CD4-positive, alpha-beta memory T cell (primary cell): Measurements from ENCODE around the gene CCDC102A. TPM values are rescaled to one million over a fixed set of nuclear protein-coding genes. Genes with fewer than 3 reads are reported as not detected.
A peak's percentile ranks its signal among the peaks of the same experiment; 100 is the strongest.

ENCODE experiments used
- CTCF ChIA-PET: fragments of 350-600 bp; sonication (Branson Sonifier 250); formaldehyde crosslinking; loops from one replicate; lab custom pipeline; 2021; ENCODE audit warnings: inconsistent platforms; ENCODE audit not compliant: partially characterized antibody; lab: Charles Lee
- POLR2A ChIA-PET: fragments of 350-600 bp; sonication (Branson Sonifier 250); formaldehyde crosslinking; loops from one replicate; lab custom pipeline; 2021; ENCODE audit not compliant: partially characterized antibody; lab: Charles Lee
- DNase-seq, 5 donors: peaks; one replicate each; pipeline versions ENCODE4 v3.0.0 to v3.0.0-alpha.2; 2020 to 2022; ENCODE audit warnings: mixed read lengths in 1 of 5
- H3K27ac ChIP-seq: one replicate; pipeline ENCODE4 v1.7.0; 2013; ENCODE audit warnings: low read depth, low read length
- H3K27me3 ChIP-seq: 2 replicates; pipeline ENCODE4 v1.7.0; 2013; ENCODE audit warnings: mild to moderate bottlenecking, low read length, moderate library complexity; ENCODE audit not compliant: insufficient read depth
- H3K36me3 ChIP-seq: 2 replicates; pipeline ENCODE4 v1.7.0; 2013; ENCODE audit warnings: mild to moderate bottlenecking, low read length, moderate library complexity; ENCODE audit not compliant: insufficient read depth
- H3K4me1 ChIP-seq: 2 replicates; pipeline ENCODE4 v1.7.0; 2013; ENCODE audit warnings: mild to moderate bottlenecking, low read length, moderate library complexity; ENCODE audit not compliant: insufficient read depth
- H3K4me3 ChIP-seq, 2 donors: one replicate each; pipeline ENCODE4 v1.7.0; 2013; ENCODE audit warnings: low read length in 2 of 2, mild to moderate bottlenecking in 1 of 2
- H3K9me3 ChIP-seq, 2 donors: one replicate each; pipeline ENCODE4 v1.7.0; 2013; ENCODE audit warnings: low read length in 2 of 2, control low read depth in 1 of 2; ENCODE audit not compliant: control insufficient read depth in 1 of 2
- H3K27ac Mint-ChIP-seq, 7 donors: one replicate each; pipeline ENCODE4 v1.8.0; 2020 to 2021; ENCODE audit warnings: mixed read lengths in 7 of 7, mild to moderate bottlenecking in 6 of 7, inconsistent platforms in 3 of 7, moderate library complexity in 3 of 7
- H3K27me3 Mint-ChIP-seq, 2 donors: one replicate each; pipeline ENCODE4 v1.8.0; 2020 to 2021; ENCODE audit warnings: mixed read lengths in 2 of 2
- H3K36me3 Mint-ChIP-seq, 2 donors: one replicate each; pipeline ENCODE4 v1.8.0; 2020 to 2021; ENCODE audit warnings: mixed read lengths in 2 of 2, inconsistent platforms in 1 of 2, mild to moderate bottlenecking in 1 of 2
- H3K4me1 Mint-ChIP-seq, 4 donors: one replicate each; pipeline ENCODE4 v1.8.0; 2020 to 2021; ENCODE audit warnings: mixed read lengths in 4 of 4, mild to moderate bottlenecking in 1 of 4
- H3K4me3 Mint-ChIP-seq, 8 donors: one replicate each; pipeline ENCODE4 v1.8.0; 2020 to 2021; ENCODE audit warnings: mixed read lengths in 8 of 8, mild to moderate bottlenecking in 7 of 8, moderate library complexity in 6 of 8, inconsistent platforms in 3 of 8
- H3K9me3 Mint-ChIP-seq, 8 donors: one replicate each; pipeline ENCODE4 v1.8.0; 2020 to 2021; ENCODE audit warnings: mixed read lengths in 8 of 8, mild to moderate bottlenecking in 5 of 8, inconsistent platforms in 3 of 8, moderate library complexity in 1 of 8
- intact Hi-C: fragments of 100-400 bp; cut with micrococcal nuclease; formaldehyde crosslinking; loops from one replicate; pipeline ENCODE4 v1.15.1; 2023
- polyA plus RNA-seq, 2 donors: library from polyadenylated mRNA; unstranded; fragments of 300-500 nt; fragmentation: Illumina TruSeq; gene quantifications; one replicate each; pipeline ENCODE4 v1.2.3, GENCODE V29; 2021
- total RNA-seq, 2 experiments: library from RNA; stranded (reverse); gene quantifications; one replicate each; pipeline ENCODE4 v1.2.3, GENCODE V29; 2021

The CCDC102A gene
- total and polyA plus RNA-seq, 4 experiments from 2014 or later: 1.2 to 9.9 (median 5.1) TPM

DNA sequence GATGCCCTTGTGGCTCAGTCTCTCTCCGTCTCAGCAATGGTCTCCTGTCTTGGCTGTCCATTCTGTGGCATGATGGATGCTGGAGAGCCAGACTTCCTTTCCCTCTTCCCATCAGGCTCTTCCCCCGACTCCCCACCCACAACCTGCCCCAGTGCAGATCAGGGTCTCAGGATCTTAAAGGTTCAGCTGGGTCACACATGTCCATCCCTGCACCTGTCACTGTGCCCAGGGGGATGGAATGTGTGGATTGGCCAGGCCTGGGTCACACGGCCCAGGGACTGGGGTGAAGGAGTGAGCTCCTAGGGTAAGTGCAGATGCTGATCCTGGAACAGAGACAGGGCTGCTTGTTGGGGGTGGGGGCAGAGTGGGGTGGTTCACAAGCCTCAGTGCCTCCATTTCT lies 29.1 kb upstream of the CCDC102A start:
- Mint-ChIP-seq H3K9me3 (peaks cover 0 to 11% (median 2%) of the 10 kb centered on the region in 8 donors), H3K4me1 (no peaks in the 10 kb centered on the region), H3K27me3 (peaks cover 0 to 4% of the 10 kb centered on the region in 2 donors), H3K36me3 (peaks cover 17 to 34% of the 10 kb centered on the region in 2 donors), H3K27ac (no peak overlapping the region), H3K4me3 (no peak overlapping the region)
- POLR2A ChIA-PET: no interaction called here
- Histone ChIP-seq H3K36me3 (no peaks in the 10 kb centered on the region), H3K9me3 (no peaks in the 10 kb centered on the region), H3K27me3 (no peaks in the 10 kb centered on the region), H3K27ac (no peak overlapping the region), H3K4me1 (no peaks in the 10 kb centered on the region), H3K4me3 (no peak overlapping the region)
- DNase-seq: no peak
- CTCF ChIA-PET: interaction anchor here (4.7 kb wide), 1 partner anchor 10 kb away, joined by 25 read pairs; no protein-coding TSS in a partner anchor
- intact Hi-C loops: no loop called here

GRCh38 chr16:57564571-57565270 lies 28.4 kb upstream of the CCDC102A start:
- ChIA-PET POLR2A (no interaction called here), CTCF (interaction anchor here (4.7 kb wide), 1 partner anchor 11 kb away, joined by 25 read pairs; no protein-coding TSS in a partner anchor)
- intact Hi-C loops: no loop called here
- Histone ChIP-seq H3K4me1 (no peaks in the 10 kb centered on the region), H3K9me3 (no peaks in the 10 kb centered on the region), H3K27ac (no peak overlapping the region), H3K27me3 (no peaks in the 10 kb centered on the region), H3K4me3 (no peak overlapping the region), H3K36me3 (no peaks in the 10 kb centered on the region)
- H3K27me3 Mint-ChIP-seq: peaks cover 0 to 4% of the 10 kb centered on the region in 2 donors
- H3K9me3 Mint-ChIP-seq: peaks cover 0 to 12% (median 2%) of the 10 kb centered on the region in 8 donors
- no peak for DNase-seq
- peak overlapping the region in 3 of 7 donors; percentile 18 to 41 (median 31) for H3K27ac Mint-ChIP-seq
- H3K4me3 Mint-ChIP-seq: no peak overlapping the region
- H3K4me1 Mint-ChIP-seq: no peaks in the 10 kb centered on the region
- peaks cover 17 to 36% of the 10 kb centered on the region in 2 donors for H3K36me3 Mint-ChIP-seq

DNA sequence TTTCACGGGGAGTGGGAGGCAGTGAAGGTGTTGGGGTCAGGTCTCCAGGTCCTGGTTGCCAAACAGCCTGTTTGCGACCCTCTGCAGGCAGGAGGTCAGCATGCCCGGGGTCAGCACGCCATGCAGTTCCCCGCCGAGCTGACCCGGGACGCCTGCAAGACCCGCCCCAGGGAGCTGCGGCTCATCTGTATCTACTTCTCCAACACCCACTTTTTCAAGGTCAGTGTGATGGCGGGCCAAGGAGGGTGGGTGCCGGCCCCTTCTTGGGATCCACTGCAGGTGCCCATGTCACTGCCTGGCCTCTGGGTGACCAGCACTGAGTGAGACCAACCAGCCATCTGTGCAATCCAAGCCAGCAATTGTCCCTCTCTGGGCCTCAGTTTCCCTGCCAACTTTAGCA lies 27.4 kb upstream of the CCDC102A start:
- CTCF ChIA-PET: interaction anchor here (4.7 kb wide), 1 partner anchor 12 kb away, joined by 25 read pairs; no protein-coding TSS in a partner anchor
- peaks cover 0 to 8% (median 2%) of the 10 kb centered on the region in 8 donors for H3K9me3 Mint-ChIP-seq
- H3K9me3 ChIP-seq: no peaks in the 10 kb centered on the region
- POLR2A ChIA-PET: no interaction called here
- H3K4me1 ChIP-seq: no peaks in the 10 kb centered on the region
- H3K27ac ChIP-seq: no peak overlapping the region
- no peak overlapping the region for H3K4me3 Mint-ChIP-seq
- no peak overlapping the region for H3K27ac Mint-ChIP-seq
- intact Hi-C loops: no loop called here
- no peaks in the 10 kb centered on the region for H3K27me3 ChIP-seq
- peaks cover 0 to 4% of the 10 kb centered on the region in 2 donors for H3K27me3 Mint-ChIP-seq
- no peak for DNase-seq
- H3K4me3 ChIP-seq: no peak overlapping the region
- H3K36me3 ChIP-seq: no peaks in the 10 kb centered on the region
- peaks cover 17 to 28% of the 10 kb centered on the region in 2 donors for H3K36me3 Mint-ChIP-seq
- no peaks in the 10 kb centered on the region for H3K4me1 Mint-ChIP-seq

- no peak for DNase-seq
- H3K9me3 Mint-ChIP-seq: peaks cover 0 to 8% (median 2%) of the 10 kb centered on the region in 8 donors
- no peaks in the 10 kb centered on the region for H3K4me1 Mint-ChIP-seq
- no peak overlapping the region for H3K27ac Mint-ChIP-seq
- no peak overlapping the region for H3K27ac ChIP-seq
- no peak overlapping the region for H3K4me3 ChIP-seq
- H3K27me3 ChIP-seq: no peaks in the 10 kb centered on the region
- POLR2A ChIA-PET: no interaction called here
- no peaks in the 10 kb centered on the region for H3K9me3 ChIP-seq
- H3K36me3 Mint-ChIP-seq: peaks cover 17 to 25% of the 10 kb centered on the region in 2 donors
- H3K27me3 Mint-ChIP-seq: peaks cover 0 to 4% of the 10 kb centered on the region in 2 donors
- H3K4me3 Mint-ChIP-seq: no peak overlapping the region
- intact Hi-C loops: no loop called here
- no peaks in the 10 kb centered on the region for H3K36me3 ChIP-seq
- H3K4me1 ChIP-seq: no peaks in the 10 kb centered on the region
- CTCF ChIA-PET: interaction anchor here (4.7 kb wide), 1 partner anchor 12 kb away, joined by 25 read pairs; no protein-coding TSS in a partner anchor
Observed at GRCh38 chr16:57563487-57563750, 27.0 kb upstream of the CCDC102A start.

GRCh38 chr16:57562669-57563486 lies 26.5 kb upstream of the CCDC102A start:
- H3K27me3 Mint-ChIP-seq: peaks cover 0 to 4% of the 10 kb centered on the region in 2 donors
- peaks cover 0 to 8% (median 2%) of the 10 kb centered on the region in 8 donors for H3K9me3 Mint-ChIP-seq
- CTCF ChIA-PET: interaction anchor here (1.4 to 4.7 kb wide), 2 partner anchors 13 to 43 kb away, joined by 4 to 25 read pairs; no protein-coding TSS in a partner anchor
- H3K27me3 ChIP-seq: no peaks in the 10 kb centered on the region
- no peaks in the 10 kb centered on the region for H3K4me1 Mint-ChIP-seq
- peaks cover 15 to 22% of the 10 kb centered on the region in 2 donors for H3K36me3 Mint-ChIP-seq
- no peaks in the 10 kb centered on the region for H3K36me3 ChIP-seq
- DNase-seq: no peak
- no peak overlapping the region for H3K27ac ChIP-seq
- H3K4me3 ChIP-seq: no peak overlapping the region
- H3K9me3 ChIP-seq: no peaks in the 10 kb centered on the region
- peak overlapping the region in 1 of 7 donors; percentile 47 for H3K27ac Mint-ChIP-seq
- no peaks in the 10 kb centered on the region for H3K4me1 ChIP-seq
- intact Hi-C loops: no loop called here
- POLR2A ChIA-PET: no interaction called here
- H3K4me3 Mint-ChIP-seq: no peak overlapping the region

DNA sequence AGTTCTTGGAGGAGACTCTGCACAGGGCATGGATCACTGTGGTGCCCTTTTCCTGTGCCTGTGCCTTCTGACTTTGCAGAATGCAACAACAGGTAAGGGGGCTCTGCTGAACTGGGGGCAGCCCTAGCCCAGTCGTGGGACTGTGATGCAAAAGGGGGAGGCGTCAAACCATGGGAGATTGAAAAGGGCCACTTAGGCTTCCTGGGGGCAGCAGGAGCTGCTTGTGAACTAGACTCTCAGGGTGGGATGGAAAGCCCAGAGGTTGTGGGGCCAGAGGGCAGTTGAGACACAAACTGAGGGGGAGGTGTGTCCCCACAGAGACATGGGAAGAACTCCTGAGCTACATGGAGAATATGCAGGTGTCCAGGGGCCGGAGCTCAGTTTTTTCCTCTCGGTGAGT lies 25.7 kb upstream of the CCDC102A start:
- CTCF ChIA-PET: interaction anchor here (1.4 to 4.7 kb wide), 2 partner anchors 14 to 42 kb away, joined by 4 to 25 read pairs; no protein-coding TSS in a partner anchor
- no peak overlapping the region for H3K4me3 Mint-ChIP-seq
- no peak for DNase-seq
- no peaks in the 10 kb centered on the region for H3K9me3 ChIP-seq
- intact Hi-C loops: no loop called here
- H3K27ac ChIP-seq: no peak overlapping the region
- H3K4me1 Mint-ChIP-seq: peaks cover 0 to 4% (median 3%) of the 10 kb centered on the region in 4 donors
- POLR2A ChIA-PET: no interaction called here
- H3K36me3 Mint-ChIP-seq: peaks cover 14 to 22% of the 10 kb centered on the region in 2 donors
- peaks cover 0 to 8% (median 3%) of the 10 kb centered on the region in 8 donors for H3K9me3 Mint-ChIP-seq
- H3K4me3 ChIP-seq: no peak overlapping the region
- no peaks in the 10 kb centered on the region for H3K36me3 ChIP-seq
- H3K27ac Mint-ChIP-seq: peak overlapping the region in 1 of 7 donors; percentile 59
- peaks cover 0 to 4% of the 10 kb centered on the region in 2 donors for H3K27me3 Mint-ChIP-seq
- H3K27me3 ChIP-seq: no peaks in the 10 kb centered on the region
- H3K4me1 ChIP-seq: no peaks in the 10 kb centered on the region
